ENCODE results near the gene CINP.
"Not testable (repeated sequence)": the region's sequence is repeated elsewhere in the genome, so short reads cannot be mapped to it uniquely, and the experiment has no call there.

Gene CINP

GRCh38 chr14:102353126-102353619, 9.5 kb downstream of the CINP start:
- no peak for DNase-seq (ENCODE audit: low spot score)

DNA sequence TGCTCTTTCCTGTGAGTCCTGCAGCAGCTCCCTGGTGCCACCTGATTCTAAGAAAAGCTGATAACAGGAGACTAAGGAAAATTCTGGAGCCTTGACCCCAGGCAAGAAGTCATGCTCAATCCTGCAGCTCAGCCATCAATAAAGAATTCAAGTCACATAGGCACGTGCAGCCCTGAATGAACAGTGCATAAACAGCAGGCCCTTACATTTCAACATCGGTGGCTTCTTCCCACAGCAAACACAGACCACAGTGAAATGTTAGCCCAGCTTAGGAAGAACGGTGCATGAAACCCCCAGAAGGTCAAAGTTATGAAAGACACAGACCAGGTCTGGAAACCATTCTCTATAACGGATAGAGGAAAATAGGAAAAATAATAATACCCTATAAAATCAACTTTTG, 10.5 kb downstream of the CINP start:
- no peak for DNase-seq (ENCODE audit: low spot score)

- not testable (repeated sequence) for DNase-seq (ENCODE audit: low spot score)
Observed at GRCh38 chr14:102351593-102351992, 11.1 kb downstream of the CINP start.

DNA sequence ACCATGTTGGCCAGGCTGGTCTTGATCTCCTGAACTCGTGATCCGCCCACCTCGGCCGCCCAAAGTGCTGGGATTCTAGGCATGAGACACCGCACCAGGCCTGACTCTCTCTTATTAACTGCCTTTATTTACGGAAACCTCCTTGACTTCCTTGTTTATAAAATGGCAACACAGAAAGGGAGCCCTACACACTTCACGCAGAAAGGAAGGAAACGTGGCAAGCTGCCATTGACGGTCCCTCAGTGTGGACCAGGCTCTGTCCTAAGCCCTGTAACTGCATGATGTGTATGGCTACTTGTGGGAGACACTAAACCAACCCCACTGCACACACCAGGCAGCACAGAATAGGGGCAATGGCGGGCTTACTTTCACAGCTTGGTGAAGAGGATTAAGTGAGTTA, 11.7 kb downstream of the CINP start:
- DNase-seq (ENCODE audit: low spot score): no peak

DNA sequence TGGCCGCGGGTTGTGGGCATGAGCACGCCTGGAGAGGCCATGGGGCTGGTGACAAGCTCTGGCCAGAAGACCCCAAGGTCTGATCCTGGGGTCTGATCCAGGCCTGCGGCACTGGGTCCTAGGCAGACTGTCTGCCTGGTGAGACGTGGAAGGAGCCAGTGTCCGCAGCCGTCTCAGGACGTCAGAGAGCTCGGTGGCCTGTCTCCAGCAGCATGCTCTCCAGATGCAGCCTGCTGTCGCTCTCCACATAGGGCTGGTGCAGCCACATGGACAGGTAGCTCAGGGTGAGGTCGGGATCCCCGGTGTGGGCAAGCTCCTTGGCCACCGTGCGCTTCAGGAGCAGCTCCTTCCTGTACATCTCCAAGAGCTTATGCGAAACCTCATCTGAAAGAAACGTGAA, 14.3 kb downstream of the CINP start:
- no peak for DNase-seq (ENCODE audit: low spot score)

DNA sequence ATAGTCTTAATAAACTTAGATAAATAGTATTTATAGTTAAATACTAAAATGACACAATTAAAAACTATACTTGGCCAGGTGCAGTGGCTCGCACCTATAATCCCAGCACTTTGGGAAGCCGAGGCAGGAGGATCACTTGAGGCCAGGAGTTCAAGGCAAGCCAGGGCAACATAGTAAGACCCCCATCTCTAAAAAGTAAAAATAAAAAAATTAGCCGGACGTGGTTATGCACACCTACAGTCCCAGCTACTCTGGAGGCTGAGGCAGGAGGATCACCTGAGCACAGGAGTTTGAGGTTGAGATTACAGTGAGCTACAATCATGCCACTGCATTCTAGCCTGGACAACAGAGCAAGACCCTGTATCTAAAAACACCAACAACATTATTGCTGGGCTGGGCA, 16.0 kb downstream of the CINP start:
- no peak for DNase-seq (ENCODE audit: low spot score)

GRCh38 chr14:102345232-102345631, 17.5 kb downstream of the CINP start:
- no peak for DNase-seq (ENCODE audit: low spot score)

GRCh38 chr14:102344485-102344884, 18.2 kb downstream of the CINP start:
- DNase-seq (ENCODE audit: low spot score): no peak

- DNase-seq (ENCODE audit: low spot score): no peak
Observed at GRCh38 chr14:102344084-102344483, 18.6 kb downstream of the CINP start.

- DNase-seq (ENCODE audit: low spot score): no peak
Observed at GRCh38 chr14:102342238-102342637, 20.5 kb downstream of the CINP start.

DNA sequence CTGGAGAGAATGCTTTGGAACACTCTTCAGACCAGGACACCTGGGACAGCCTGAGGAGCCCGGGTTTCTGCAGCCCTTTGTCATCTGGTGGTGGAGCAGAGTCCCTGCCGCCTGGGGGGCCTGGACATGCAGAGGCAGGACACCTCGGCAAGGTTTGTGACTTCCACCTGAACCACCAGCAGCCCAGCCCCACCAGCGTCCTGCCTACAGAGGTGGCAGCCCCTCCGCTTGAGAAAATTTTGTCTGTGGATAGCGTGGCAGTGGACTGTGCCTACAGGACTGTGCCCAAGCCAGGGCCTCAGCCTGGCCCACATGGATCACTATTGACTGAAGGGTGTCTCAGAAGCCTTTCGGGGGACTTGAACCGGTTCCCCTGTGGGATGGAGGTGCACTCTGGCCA, 21.1 kb downstream of the CINP start:
- no peak for DNase-seq (ENCODE audit: low spot score)

DNA sequence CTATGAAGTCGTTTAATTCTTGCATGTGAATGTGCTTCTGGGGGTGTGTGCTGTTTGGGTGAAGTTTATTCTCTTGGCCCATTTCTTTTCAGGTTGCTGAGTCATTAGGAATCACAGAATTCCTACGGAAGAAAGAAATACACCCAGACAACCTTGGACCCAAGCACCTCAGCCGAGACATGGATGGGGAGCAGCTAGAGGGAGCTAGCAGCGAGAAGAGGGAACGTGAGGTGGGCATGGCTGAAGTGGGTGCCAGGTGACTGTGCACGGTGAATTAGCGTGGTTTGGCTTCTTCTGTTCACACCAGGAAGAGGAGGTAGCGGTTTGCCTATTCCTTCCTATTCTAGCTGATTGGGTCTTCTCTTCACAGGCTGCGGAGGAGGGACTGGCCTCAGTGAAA, 24.0 kb downstream of the CINP start:
- no peak for DNase-seq (ENCODE audit: low spot score)

DNA sequence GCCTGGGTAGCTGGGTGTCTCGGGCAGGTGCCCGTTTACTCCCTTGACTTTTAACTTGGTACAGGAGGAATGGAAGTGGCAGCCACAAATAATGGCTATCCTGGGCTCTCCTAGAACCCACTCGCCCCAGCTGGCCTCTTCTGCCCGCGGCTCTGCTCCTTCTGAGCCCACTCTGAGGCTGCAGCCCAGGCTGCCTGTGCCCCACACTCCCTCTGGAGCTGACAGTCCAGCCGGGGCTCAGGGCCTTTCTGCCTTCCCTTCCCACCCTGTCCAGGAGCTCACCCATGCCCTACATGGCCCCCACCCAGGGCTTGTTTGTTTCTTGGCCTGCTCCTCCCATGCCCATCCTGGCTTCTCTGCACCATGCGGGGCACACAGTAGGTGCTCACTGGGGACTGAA, 27.5 kb downstream of the CINP start:
- DNase-seq (ENCODE audit: low spot score): no peak

DNA sequence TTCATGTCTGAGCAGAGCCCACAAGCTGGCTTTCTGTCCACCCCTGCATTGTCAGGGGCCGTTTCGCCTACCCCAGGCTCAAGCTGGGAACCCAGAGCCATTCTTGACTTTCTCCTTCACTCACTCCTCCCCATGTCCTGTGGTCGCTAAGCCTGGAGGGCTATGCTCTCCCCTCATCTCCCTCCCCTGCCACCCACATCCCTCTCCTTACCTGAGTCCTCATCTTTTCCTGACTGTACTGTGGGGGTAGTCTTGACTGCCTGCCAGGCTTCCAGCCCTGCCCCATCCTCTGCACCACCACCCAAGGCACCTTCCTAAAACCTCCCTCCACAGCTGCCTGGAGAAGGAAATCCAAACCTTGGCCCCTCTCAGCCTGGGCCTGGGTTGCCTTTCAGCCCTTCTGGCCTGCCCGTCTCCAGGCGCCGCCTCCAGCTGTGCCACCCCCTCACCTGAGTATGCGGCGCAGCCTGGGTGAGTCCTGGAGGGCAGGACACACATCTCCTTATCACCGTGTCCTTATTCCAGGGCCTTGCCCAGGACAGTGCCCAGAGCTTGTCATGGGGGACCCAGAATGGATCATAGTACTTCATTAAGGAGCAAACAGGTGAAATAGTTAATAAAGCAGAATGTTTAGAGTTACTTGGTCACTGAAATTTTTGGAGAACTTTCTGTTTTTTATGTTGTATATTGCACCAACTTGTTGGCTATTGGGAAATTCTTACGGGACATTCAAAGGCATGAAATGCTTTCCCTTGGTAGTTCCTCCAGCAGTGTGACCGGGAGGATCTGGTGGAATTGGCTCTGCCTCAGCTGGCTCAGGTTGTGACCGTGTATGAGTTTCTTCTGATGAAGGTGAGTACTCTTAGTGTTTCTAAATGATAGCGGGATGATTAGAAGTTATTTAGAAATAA, 28.6 kb downstream of the CINP start:
- no peak for DNase-seq (ENCODE audit: low spot score)

DNA sequence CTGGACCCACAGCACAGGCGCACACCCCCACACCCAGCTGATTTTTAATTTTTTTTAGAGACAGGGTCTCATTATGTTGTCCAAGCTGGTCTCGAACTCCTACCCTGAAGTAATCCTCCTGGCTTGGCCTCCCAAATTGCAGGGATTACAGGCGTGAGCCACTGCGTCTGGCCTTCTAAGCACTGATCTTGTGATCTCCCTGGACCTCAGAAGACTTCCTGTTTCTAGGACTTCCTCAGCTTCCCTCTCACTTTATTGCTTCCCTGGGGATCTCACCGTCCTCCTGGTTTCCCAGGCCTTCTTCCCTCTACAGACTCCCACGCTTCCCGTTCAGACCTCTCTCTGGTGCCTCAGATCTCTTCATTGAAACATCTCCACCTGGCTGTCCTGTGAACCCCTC, 29.3 kb downstream of the CINP start:
- no peak for DNase-seq (ENCODE audit: low spot score)

- no peak for DNase-seq (ENCODE audit: low spot score)
Observed at GRCh38 chr14:102330806-102331205, 31.9 kb downstream of the CINP start.

GRCh38 chr14:102329381-102329780, 33.3 kb downstream of the CINP start:
- not testable (repeated sequence) for DNase-seq (ENCODE audit: low spot score)

- no peak for DNase-seq (ENCODE audit: low spot score)
Observed at GRCh38 chr14:102326583-102326982, 36.1 kb downstream of the CINP start.

GRCh38 chr14:102325791-102326345, 36.8 kb downstream of the CINP start:
- DNase-seq (ENCODE audit: low spot score): no peak

DNA sequence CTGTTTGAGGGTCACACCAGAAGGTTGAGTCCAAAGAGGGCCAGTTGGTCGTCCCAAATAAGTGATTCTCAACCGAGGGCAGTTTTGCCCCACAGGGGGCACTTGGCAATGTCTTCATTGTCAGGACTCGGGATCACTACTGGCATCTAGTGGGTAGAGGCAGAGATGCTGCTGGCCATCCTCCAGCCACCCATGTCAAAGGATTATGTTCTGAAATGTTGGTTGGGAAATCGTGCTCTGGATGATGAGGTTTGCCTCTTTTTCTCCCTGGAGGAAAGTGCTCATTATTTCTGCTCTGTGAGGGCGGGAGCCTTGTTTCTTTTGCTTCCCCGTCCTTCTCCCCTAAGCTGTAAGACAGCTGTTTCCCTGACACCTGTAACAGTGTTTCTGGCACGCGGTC, 39.6 kb downstream of the CINP start:
- peak; percentile 68 for DNase-seq (ENCODE audit: low spot score)

DNA sequence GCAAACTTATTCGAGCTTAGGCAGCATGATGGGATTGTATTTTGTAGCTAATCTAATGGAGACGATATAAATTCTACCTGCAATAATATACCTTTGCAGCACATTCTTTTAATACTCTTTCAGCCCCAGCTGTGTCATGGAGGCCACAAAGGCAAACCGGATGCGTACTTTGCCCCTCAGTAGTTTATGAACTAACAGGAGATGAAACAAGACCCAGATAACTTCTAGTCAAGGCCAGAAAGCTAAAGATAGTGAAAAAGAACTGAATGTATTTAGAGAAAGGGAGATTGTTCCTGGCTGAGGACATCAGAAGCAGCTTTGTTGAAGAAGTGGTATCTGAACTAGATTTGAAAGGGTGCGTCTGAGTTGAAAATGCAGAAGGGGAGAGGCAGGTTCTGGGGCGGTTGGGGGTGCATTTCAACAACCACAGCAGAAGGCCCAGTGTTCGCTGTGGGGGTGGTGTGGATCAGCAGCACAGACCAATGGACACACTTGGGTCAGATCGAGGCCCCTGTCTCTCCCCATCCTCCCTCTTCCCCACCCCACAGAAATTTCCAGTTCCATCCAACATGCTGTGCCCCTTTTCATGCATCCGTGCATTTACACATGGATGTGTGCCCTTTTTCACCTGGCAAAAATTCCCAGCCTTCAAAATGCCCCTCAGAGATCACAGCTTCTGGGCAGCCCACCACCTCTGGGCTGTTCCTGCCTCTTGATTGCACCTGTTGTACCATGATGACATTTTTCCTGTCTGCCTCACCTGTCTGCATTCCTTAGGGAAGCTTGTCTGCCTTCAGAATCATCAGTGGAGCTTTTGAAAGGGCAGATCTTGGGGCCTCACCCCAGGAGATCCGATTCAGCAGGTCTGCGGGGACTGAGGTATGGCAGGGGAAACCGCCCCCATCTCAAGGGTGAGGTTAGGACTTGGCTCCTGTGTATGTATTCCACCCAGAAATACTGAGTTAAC, 41.0 kb downstream of the CINP start:
- DNase-seq (ENCODE audit: low spot score): no peak

DNA sequence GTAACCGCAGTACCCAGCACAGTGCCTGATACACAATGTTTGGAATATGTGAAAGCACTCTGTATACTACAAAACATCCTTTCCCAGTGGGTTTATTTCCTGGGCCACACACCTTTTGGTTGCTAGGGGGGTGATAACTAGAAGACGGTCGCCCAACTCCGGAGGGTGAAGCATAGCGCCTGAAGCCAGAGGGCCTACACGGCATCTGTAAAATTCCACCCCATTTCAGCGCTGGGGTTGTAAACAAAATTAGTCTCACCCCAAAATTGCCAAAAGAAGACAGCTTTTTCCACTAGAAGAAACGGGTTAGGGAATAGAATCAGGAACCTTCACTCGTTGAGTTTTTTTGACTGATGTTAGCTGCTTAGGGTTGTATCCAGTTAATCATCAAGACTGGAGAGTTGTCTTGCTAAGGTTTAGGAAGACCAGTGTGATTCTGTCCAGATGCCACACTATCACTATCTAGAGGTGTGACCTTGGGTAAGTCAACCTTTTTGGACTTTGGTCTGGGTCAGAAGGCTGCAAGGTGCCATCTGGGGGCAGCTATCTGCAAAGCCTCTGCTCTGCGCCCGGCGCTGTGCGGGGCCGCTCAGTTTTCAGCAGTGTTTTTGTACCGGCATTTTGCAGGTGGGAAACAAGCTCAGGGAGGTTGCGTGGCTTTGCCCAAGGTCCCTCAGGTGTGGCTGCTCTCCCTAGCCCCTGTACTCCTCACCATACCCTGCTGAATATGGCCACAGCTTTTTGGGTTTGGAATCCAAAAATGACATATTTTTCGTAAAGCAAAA, 41.8 kb downstream of the CINP start:
- DNase-seq (ENCODE audit: low spot score): no peak
